ENCODE data around the gene NPFF.

DNA sequence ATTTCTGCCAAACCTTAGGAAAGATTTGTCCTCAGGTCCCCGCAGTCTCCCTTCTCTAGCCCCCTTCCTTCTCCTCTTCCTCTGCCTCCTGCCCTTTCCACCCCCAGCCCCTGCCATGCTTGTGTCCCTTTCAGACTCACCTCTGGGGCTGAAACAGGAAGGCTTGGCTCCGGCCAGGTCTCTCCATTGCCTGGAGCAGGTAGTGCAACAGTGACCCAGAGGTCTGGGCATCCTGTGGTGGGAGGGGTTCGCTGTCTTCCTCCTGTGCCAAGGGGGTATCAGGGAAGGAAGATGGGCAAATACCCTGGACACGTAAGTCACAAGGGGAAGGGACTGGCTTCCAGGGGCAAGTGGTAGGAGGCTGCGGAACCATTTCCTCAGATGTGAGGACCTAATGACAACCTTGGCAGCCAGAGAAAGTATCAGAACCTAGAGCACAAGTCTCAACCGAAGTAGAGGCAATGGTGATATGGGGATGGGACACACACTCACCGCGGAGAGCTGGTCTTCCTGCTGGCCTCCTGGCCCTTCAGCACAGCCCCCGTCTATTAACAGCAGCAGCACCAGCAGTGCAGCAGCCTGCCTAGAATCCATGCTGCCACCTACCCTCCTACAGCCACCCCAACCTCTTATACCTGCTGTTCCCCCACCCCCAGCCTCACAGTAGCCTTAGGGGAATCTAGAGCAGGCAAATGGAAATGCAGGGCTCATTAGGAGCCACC is at the start of gene NPFF:
- TF ChIP-seq, protein P1, sequence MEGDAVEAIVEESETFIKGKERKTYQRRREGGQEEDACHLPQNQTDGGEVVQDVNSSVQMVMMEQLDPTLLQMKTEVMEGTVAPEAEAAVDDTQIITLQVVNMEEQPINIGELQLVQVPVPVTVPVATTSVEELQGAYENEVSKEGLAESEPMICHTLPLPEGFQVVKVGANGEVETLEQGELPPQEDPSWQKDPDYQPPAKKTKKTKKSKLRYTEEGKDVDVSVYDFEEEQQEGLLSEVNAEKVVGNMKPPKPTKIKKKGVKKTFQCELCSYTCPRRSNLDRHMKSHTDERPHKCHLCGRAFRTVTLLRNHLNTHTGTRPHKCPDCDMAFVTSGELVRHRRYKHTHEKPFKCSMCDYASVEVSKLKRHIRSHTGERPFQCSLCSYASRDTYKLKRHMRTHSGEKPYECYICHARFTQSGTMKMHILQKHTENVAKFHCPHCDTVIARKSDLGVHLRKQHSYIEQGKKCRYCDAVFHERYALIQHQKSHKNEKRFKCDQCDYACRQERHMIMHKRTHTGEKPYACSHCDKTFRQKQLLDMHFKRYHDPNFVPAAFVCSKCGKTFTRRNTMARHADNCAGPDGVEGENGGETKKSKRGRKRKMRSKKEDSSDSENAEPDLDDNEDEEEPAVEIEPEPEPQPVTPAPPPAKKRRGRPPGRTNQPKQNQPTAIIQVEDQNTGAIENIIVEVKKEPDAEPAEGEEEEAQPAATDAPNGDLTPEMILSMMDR (IDR thresholded peaks at IDR 0.05) = no peak
- TF ChIP-seq POLR2A (IDR thresholded peaks at IDR 0.05) = no peak
